Panc1 (cell line): ENCODE measurements around the gene FOXD4L6. TPM values are rescaled to one million over a fixed set of nuclear protein-coding genes. Genes with fewer than 3 reads are reported as not detected.
"Not testable (repeated sequence)": the region's sequence is repeated elsewhere in the genome, so short reads cannot be mapped to it uniquely, and the experiment has no call there.

Source experiments
- ATAC-seq: fragments of 200-7000 bp; cut with Tn5 transposase; 2 replicates; pipeline ENCODE4 v1.9.1; 2020; ENCODE audit warnings: mild to moderate bottlenecking, moderate library complexity
- BruUV-seq: library from RNA; stranded (reverse); fragments of 400-500 nt; replicated peaks from 2 replicates; lab custom pipeline; 2021; lab: Mats Ljungman, UMichigan
- CTCF ChIA-PET: fragments of 300-600 bp; sonication (Branson Sonifier 250); formaldehyde crosslinking; loops from one replicate; lab custom pipeline; 2022; ENCODE audit warnings: antibody characterized with exemption; lab: Charles Lee
- POLR2A ChIA-PET: fragments of 300-600 bp; sonication (Branson Sonifier 250); formaldehyde crosslinking; loops from one replicate; lab custom pipeline; 2022; ENCODE audit warnings: antibody characterized with exemption; lab: Charles Lee
- DNase-seq: peaks from one replicate; pipeline ENCODE4 v3.0.0-alpha.2; 2010; ENCODE audit warnings: low read depth, low spot score
- H3K27ac ChIP-seq: 2 replicates; pipeline ENCODE4 v1.5.1; 2011; ENCODE audit warnings: mild to moderate bottlenecking, low read length, inconsistent platforms
- H3K27me3 ChIP-seq: fragments of 200-500 bp; sonication (Bioruptor generic); 2 replicates; pipeline ENCODE4 v1.6.0; 2014; ENCODE audit warnings: low read length, inconsistent platforms; ENCODE audit not compliant: control insufficient read depth, insufficient read depth
- H3K36me3 ChIP-seq: fragments of 200-500 bp; sonication (Bioruptor generic); 2 replicates; pipeline ENCODE4 v1.5.1; 2014; ENCODE audit warnings: inconsistent platforms, mild to moderate bottlenecking, low read length, moderate library complexity; ENCODE audit not compliant: control insufficient read depth, insufficient read depth
- H3K4me1 ChIP-seq: 2 replicates; pipeline ENCODE4 v1.5.1; 2011; ENCODE audit warnings: inconsistent platforms, mild to moderate bottlenecking, low read length, moderate library complexity; ENCODE audit not compliant: control insufficient read depth, insufficient read depth
- H3K4me3 ChIP-seq, 2 experiments: 2 replicates each; pipeline ENCODE4 v1.5.1; 2011 to 2012; ENCODE audit warnings: low read depth in 2 of 2, low read length in 2 of 2, mild to moderate bottlenecking in 2 of 2, inconsistent platforms in 1 of 2, moderate library complexity in 1 of 2
- H3K9me3 ChIP-seq: fragments of 200-500 bp; sonication (Bioruptor generic); 2 replicates; pipeline ENCODE4 v1.5.1; 2014; ENCODE audit warnings: low read depth, mild to moderate bottlenecking, inconsistent platforms, low read length, moderate library complexity; ENCODE audit not compliant: control insufficient read depth, insufficient read depth
- CTCF ChIP-seq: fragments of 450-650 bp; IDR thresholded peaks from 2 replicates; pipeline ENCODE4 v1.5.1; 2017; ENCODE audit warnings: mild to moderate bottlenecking
- in situ Hi-C: cut with HindIII; loops from 2 replicates; pipeline ENCODE4 v1.10.0; 2016; ENCODE audit warnings: low sequenced_read_pairs, low pct_unique_long_range_greater_than_20kb
- intact Hi-C: fragments of 100-400 bp; cut with micrococcal nuclease; formaldehyde crosslinking; loops from one replicate; pipeline ENCODE4 v1.10.0; 2022; ENCODE audit not compliant: unreplicated experiment
- total RNA-seq: library from RNA; stranded (reverse); gene quantifications from one replicate; pipeline ENCODE4 v1.2.1, GENCODE V29; 2021; ENCODE audit not compliant: unreplicated experiment

The FOXD4L6 gene
- total RNA-seq, 1 experiment from 2014 or later, result not detected

GRCh38 chr9:41088450-41089059 lies 39.9 kb downstream of the FOXD4L6 start:
- peak; percentile 54 for TF ChIP-seq CTCF
- H3K9me3 ChIP-seq, BruUV-seq, H3K36me3 ChIP-seq, H3K4me3 ChIP-seq, DNase-seq, CTCF ChIA-PET, in situ Hi-C loops, H3K27ac ChIP-seq, POLR2A ChIA-PET, H3K27me3 ChIP-seq, H3K4me1 ChIP-seq, intact Hi-C loops: not testable (repeated sequence)
- ATAC-seq, result peak; percentile 94

- ATAC-seq, result not testable (repeated sequence)
Observed at GRCh38 chr9:41087929-41088328, 40.6 kb downstream of the FOXD4L6 start.

DNA sequence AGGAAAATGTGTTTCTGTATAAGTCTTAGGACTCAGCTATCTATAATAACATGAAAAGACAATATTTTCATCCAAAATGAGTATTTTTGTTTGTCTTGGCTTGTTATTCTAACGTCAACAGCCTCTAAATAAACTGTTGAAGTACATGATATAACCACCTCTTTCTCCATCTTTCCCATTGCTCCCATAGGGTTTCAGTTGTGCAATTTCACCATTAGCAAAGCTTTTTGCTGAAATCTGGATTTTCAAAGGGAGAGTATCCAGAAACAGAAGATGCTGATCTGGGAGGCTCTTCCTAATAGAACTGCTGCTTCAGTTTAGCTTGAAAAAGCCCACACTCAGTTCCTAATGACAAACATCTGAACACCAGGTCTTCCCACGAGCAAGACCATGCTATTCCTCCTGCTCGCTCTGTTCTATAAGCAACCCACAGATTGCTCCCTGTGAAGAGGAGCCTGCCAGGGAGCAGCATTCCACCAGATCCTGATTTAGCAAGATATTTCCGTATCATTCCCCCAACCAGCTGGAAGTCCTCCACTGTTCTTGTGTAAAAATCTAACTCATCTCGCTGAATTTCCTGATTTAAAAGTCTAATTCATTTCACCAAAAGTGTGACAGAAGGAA lies 41.2 kb downstream of the FOXD4L6 start:
- DNase-seq, H3K27me3 ChIP-seq, POLR2A ChIA-PET, BruUV-seq, H3K36me3 ChIP-seq, in situ Hi-C loops, ATAC-seq, intact Hi-C loops, H3K4me3 ChIP-seq, H3K27ac ChIP-seq, H3K4me1 ChIP-seq, H3K9me3 ChIP-seq, CTCF ChIA-PET: not testable (repeated sequence)

More at GRCh38 chr9:41087929-41088328, 40.6 kb downstream of the FOXD4L6 start:
- H3K4me3 ChIP-seq, H3K36me3 ChIP-seq, in situ Hi-C loops, intact Hi-C loops, H3K9me3 ChIP-seq, CTCF ChIA-PET, BruUV-seq, H3K27ac ChIP-seq, DNase-seq, H3K4me1 ChIP-seq, H3K27me3 ChIP-seq, POLR2A ChIA-PET: not testable (repeated sequence)

DNA sequence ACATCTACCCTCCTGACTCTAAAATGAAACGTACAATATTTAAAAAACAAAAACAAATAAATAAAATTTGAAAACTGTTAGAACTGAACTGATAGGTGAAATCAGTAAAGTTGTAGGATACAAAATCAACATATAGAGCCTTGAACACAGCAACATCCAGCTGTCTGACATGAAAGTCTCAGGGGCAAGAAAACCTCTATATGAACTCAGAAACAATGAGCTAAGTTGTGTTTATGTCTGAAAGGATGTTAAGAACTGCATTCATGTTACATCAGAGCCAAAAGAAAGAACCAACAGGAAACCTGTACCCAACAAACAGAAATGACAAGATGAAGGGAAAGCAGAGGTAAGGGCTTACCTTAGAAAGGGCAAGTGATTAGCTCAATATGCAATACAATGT lies 41.8 kb downstream of the FOXD4L6 start:
- H3K27me3 ChIP-seq, intact Hi-C loops, in situ Hi-C loops, POLR2A ChIA-PET, DNase-seq, H3K4me3 ChIP-seq, H3K4me1 ChIP-seq, ATAC-seq, H3K9me3 ChIP-seq, H3K27ac ChIP-seq, H3K36me3 ChIP-seq, CTCF ChIA-PET, BruUV-seq: not testable (repeated sequence)

- in situ Hi-C loops, POLR2A ChIA-PET: not testable (repeated sequence)
Observed at GRCh38 chr9:41086215-41086614, 42.3 kb downstream of the FOXD4L6 start.

DNA sequence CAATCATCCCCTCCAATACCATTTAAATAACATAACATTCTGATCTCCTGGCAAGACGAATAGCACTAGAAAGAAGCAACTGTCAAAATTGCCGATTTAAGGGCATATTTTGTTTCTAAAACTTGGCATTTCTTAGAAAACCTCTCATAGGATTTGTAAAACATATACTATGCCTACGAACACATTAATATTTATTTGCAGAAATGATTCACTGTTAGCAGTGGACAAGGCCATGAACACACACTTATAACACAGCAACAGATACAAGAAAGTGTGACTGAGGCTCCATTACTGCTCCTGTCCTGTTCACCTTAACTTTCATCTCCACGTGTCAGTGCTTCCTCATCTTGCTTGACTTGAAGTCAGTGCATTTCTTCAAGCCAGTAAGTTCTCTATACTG lies 46.1 kb downstream of the FOXD4L6 start:
- H3K27ac ChIP-seq, intact Hi-C loops, CTCF ChIA-PET, BruUV-seq, in situ Hi-C loops, H3K9me3 ChIP-seq, H3K4me3 ChIP-seq, H3K4me1 ChIP-seq, ATAC-seq, H3K36me3 ChIP-seq, POLR2A ChIA-PET, H3K27me3 ChIP-seq, DNase-seq: not testable (repeated sequence)

More at GRCh38 chr9:41086215-41086614, 42.3 kb downstream of the FOXD4L6 start:
- H3K27me3 ChIP-seq, ATAC-seq, H3K36me3 ChIP-seq, intact Hi-C loops, H3K9me3 ChIP-seq, DNase-seq, H3K4me3 ChIP-seq, H3K4me1 ChIP-seq, BruUV-seq, CTCF ChIA-PET, H3K27ac ChIP-seq: not testable (repeated sequence)

GRCh38 chr9:41079464-41079863 lies 49.0 kb downstream of the FOXD4L6 start:
- H3K9me3 ChIP-seq, ATAC-seq, H3K4me1 ChIP-seq, POLR2A ChIA-PET, H3K27ac ChIP-seq, intact Hi-C loops, CTCF ChIA-PET, H3K27me3 ChIP-seq, BruUV-seq, H3K36me3 ChIP-seq, DNase-seq, H3K4me3 ChIP-seq, in situ Hi-C loops: not testable (repeated sequence)
